ENCODE measurements around the gene BBS10.

DNA sequence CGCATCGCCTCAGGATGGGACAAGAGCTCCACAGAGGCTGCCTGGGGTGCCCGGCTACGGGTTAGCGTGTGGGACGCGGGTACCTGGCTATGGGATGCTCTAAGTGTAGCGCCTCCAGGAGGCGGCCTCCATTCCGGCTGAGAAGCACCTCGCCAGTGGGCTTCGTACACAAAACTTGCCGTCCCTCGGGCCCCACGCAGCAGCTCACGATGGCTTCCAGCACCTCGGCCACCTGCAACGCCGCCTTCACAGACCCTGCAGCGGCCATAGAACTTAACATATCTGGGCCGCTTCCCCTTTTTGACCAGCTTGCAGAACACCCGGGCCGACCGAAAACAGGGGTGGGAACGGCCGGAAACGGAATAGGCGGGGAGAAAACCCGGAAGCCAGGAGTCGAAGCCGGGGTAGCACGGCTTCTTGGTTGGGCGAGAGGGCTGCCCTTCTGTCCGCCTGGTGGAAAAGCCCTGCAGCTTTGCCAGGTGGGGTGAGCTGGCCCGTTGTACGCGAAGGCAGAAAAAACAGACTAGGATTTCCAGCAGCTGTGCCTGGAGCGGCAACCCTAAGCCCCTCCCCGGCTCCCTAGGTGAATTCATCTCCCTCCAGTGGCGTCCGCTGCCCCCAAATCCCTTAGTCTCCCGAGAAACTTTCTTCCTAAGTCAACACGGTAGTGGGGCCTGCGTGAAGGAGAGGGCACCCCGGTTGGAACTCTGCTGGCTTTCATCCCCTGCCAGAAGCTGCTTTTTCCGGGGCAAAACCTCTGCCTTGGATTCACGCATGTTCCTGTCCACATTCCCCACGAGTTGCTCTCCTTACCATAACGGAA, at the start of gene BBS10:
- TF ChIP-seq GATA3 (IDR thresholded peaks at IDR 0.05; ENCODE audit: low read depth, low read length) (no peak), GATA2 (IDR thresholded peaks at IDR 0.05; ENCODE audit: low read depth, low read length) (no peak)

All from SH-SY5Y (cell line).